Forelimb muscle (tissue), 1 donor: ENCODE measurements around the gene POTEF. TPM values are rescaled to one million over a fixed set of nuclear protein-coding genes. Genes with fewer than 3 reads are reported as not detected.
"Not testable (repeated sequence)": the region's sequence is repeated elsewhere in the genome, so short reads cannot be mapped to it uniquely, and the experiment has no call there.

Experiments used
- DNase-seq: peaks from one replicate; pipeline ENCODE4 v3.0.0-alpha.2; 2013; ENCODE audit warnings: low read depth
- polyA plus RNA-seq: library from polyadenylated mRNA; unstranded; fragments of 120-200 nt; gene quantifications from one replicate; pipeline ENCODE4 v1.2.1, GENCODE V29; 2013; ENCODE audit not compliant: insufficient read length

The POTEF gene
- 0.05 TPM for polyA plus RNA-seq

- DNase-seq, result not testable (repeated sequence)
These were observed at the start of gene POTEF for GRCh38 chr2:130129120-130129829. POTEF (minus strand) TSS chr2:130129222; CDS start chr2:130120515, 8,707 bp downstream.

GRCh38 chr2:130174866-130175265 is 45.8 kb upstream of the POTEF start:
- not testable (repeated sequence) for DNase-seq

- DNase-seq, result no peak
These were observed 40.9 kb upstream of the POTEF start for GRCh38 chr2:130169896-130170295.

GRCh38 chr2:130169163-130169562 is 40.1 kb upstream of the POTEF start:
- not testable (repeated sequence) for DNase-seq

- DNase-seq, result not testable (repeated sequence)
These were observed 37.6 kb upstream of the POTEF start for GRCh38 chr2:130166611-130167010.

GRCh38 chr2:130165293-130166016 is 36.4 kb upstream of the POTEF start:
- no peak for DNase-seq

- no peak for DNase-seq
These were observed 33.9 kb upstream of the POTEF start for GRCh38 chr2:130162968-130163367.

- DNase-seq, result not testable (repeated sequence)
These were observed 33.5 kb upstream of the POTEF start for GRCh38 chr2:130162486-130162885.

- DNase-seq, result not testable (repeated sequence)
These were observed 32.0 kb upstream of the POTEF start for GRCh38 chr2:130160838-130161705.

- DNase-seq, result no peak
These were observed 31.1 kb upstream of the POTEF start for GRCh38 chr2:130160131-130160530.

- DNase-seq, result not testable (repeated sequence)
These were observed 30.4 kb upstream of the POTEF start for GRCh38 chr2:130159376-130159775.

- no peak for DNase-seq
These were observed 29.6 kb upstream of the POTEF start for GRCh38 chr2:130158631-130159030.

GRCh38 chr2:130157825-130158514 is 28.9 kb upstream of the POTEF start:
- not testable (repeated sequence) for DNase-seq

- not testable (repeated sequence) for DNase-seq
These were observed 28.3 kb upstream of the POTEF start for GRCh38 chr2:130157354-130157753.

- DNase-seq, result no peak
These were observed 27.6 kb upstream of the POTEF start for GRCh38 chr2:130156624-130157004.

GRCh38 chr2:130155956-130156623 is 27.1 kb upstream of the POTEF start:
- DNase-seq, result not testable (repeated sequence)

GRCh38 chr2:130154773-130155765 is 26.0 kb upstream of the POTEF start:
- no peak for DNase-seq

GRCh38 chr2:130154423-130154770 is 25.4 kb upstream of the POTEF start:
- DNase-seq, result not testable (repeated sequence)

- DNase-seq, result not testable (repeated sequence)
These were observed 24.9 kb upstream of the POTEF start for GRCh38 chr2:130153721-130154422.
